OCI-LY3 (cell line): ENCODE data around the gene CDNF.

Experiments used
- EZH2phosphoT487 ChIP-seq: fragments of 200-600 bp; shearing (Covaris generic); IDR thresholded peaks from 2 replicates; pipeline ENCODE4 v1.6.1; 2018; ENCODE audit warnings: antibody characterized with exemption, mixed run types, low read depth
- TF ChIP-seq, protein P1 (sequence below): fragments of 200-600, 300-600 bp; sonication (generic); IDR thresholded peaks from 2 replicates; pipeline ENCODE4 v1.5.1; 2014; ENCODE audit warnings: antibody characterized with exemption, low read length, low read depth

GRCh38 chr10:14859043-14859442 lies 21.2 kb upstream of the CDNF start:
- TF ChIP-seq, protein P1, sequence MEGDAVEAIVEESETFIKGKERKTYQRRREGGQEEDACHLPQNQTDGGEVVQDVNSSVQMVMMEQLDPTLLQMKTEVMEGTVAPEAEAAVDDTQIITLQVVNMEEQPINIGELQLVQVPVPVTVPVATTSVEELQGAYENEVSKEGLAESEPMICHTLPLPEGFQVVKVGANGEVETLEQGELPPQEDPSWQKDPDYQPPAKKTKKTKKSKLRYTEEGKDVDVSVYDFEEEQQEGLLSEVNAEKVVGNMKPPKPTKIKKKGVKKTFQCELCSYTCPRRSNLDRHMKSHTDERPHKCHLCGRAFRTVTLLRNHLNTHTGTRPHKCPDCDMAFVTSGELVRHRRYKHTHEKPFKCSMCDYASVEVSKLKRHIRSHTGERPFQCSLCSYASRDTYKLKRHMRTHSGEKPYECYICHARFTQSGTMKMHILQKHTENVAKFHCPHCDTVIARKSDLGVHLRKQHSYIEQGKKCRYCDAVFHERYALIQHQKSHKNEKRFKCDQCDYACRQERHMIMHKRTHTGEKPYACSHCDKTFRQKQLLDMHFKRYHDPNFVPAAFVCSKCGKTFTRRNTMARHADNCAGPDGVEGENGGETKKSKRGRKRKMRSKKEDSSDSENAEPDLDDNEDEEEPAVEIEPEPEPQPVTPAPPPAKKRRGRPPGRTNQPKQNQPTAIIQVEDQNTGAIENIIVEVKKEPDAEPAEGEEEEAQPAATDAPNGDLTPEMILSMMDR: no peak
- TF ChIP-seq EZH2phosphoT487: no peak
